ENCODE results near the gene EMC10. TPM values are rescaled to one million over a fixed set of nuclear protein-coding genes. Genes with fewer than 3 reads are reported as not detected.

EMC10 gene
- total RNA-seq, 1 experiment from 2014 or later = 66.7 TPM

- POLR2A ChIA-PET = no interaction called here
- BruUV-seq (replicated peaks) = no TSS peak
- ATAC-seq = no peak
- no peak overlapping the region for H3K27ac ChIP-seq (ENCODE audit: low read length)
- intact Hi-C loops (cut with micrococcal nuclease; ENCODE audit: unreplicated experiment) (no loop called here), in situ Hi-C loops (cut with HindIII; ENCODE audit: low pct_unique_long_range_greater_than_20kb, low sequenced_read_pairs) (no loop called here)
- no peaks in the 10 kb centered on the region for H3K27me3 ChIP-seq (ENCODE audit: control insufficient read depth, insufficient read depth, low read length)
- TF ChIP-seq POLR2AphosphoS5 (IDR thresholded peaks at IDR 0.05; ENCODE audit: low read depth, low read length) (no peak), SIN3A (IDR thresholded peaks at IDR 0.05; ENCODE audit: borderline replicate concordance, insufficient read depth, low read depth, low read length) (no peak), REST (IDR thresholded peaks at IDR 0.05; ENCODE audit: insufficient read depth in 1 of 2, low read depth in 2 of 2, low read length in 1 of 2) (no peak), TCF7L2 (IDR thresholded peaks at IDR 0.05; ENCODE audit: low read depth, low read length) (no peak), CTCF (IDR thresholded peaks at IDR 0.05) (no peak)
- CTCF ChIA-PET = no interaction called here
- H3K4me3 ChIP-seq (ENCODE audit: low read depth in 2 of 2, low read length in 2 of 2) = peak overlapping the region in 1 of 2 experiments; percentile 79; a peak in 1 of 4 replicates
- H3K9me3 ChIP-seq (ENCODE audit: control insufficient read depth, insufficient read depth, low read depth, low read length) = no peaks in the 10 kb centered on the region
- DNase-seq (ENCODE audit: low read depth, low spot score) = no peak
- H3K36me3 ChIP-seq (ENCODE audit: control insufficient read depth, insufficient read depth, low read length) = no peaks in the 10 kb centered on the region; the same call in 1 of the 2 replicates
- H3K4me1 ChIP-seq (ENCODE audit: control insufficient read depth, insufficient read depth, low read length) = no peaks in the 10 kb centered on the region
Measured at GRCh38 chr19:50512112-50512998, 36.0 kb downstream of the EMC10 start.

- ChIA-PET POLR2A (no interaction called here), CTCF (no interaction called here)
- H3K9me3 ChIP-seq (ENCODE audit: control insufficient read depth, insufficient read depth, low read depth, low read length) = no peaks in the 10 kb centered on the region
- in situ Hi-C loops (cut with HindIII; ENCODE audit: low pct_unique_long_range_greater_than_20kb, low sequenced_read_pairs) (no loop called here), intact Hi-C loops (cut with micrococcal nuclease; ENCODE audit: unreplicated experiment) (no loop called here)
- ATAC-seq (no peak), DNase-seq (ENCODE audit: low read depth, low spot score) (no peak)
- H3K27ac ChIP-seq (ENCODE audit: low read length) = no peak overlapping the region
- no peaks in the 10 kb centered on the region for H3K27me3 ChIP-seq (ENCODE audit: control insufficient read depth, insufficient read depth, low read length)
- H3K4me1 ChIP-seq (ENCODE audit: control insufficient read depth, insufficient read depth, low read length) = no peaks in the 10 kb centered on the region
- no peak overlapping the region for H3K4me3 ChIP-seq (ENCODE audit: low read depth in 2 of 2, low read length in 2 of 2)
- BruUV-seq (replicated peaks) = no TSS peak
- H3K36me3 ChIP-seq (ENCODE audit: control insufficient read depth, insufficient read depth, low read length) = no peaks in the 10 kb centered on the region; the same call in 1 of the 2 replicates
- no peak for TF ChIP-seq REST (IDR thresholded peaks at IDR 0.05; ENCODE audit: insufficient read depth in 1 of 2, low read depth in 2 of 2, low read length in 1 of 2)
Measured at GRCh38 chr19:50512999-50513745, 36.9 kb downstream of the EMC10 start.
